OCI-LY1 (cell line): ENCODE data around the gene RC3H2.

Source experiments
- H2AFZ ChIP-seq: fragments of 200-600 bp; sonication (generic), shearing (Covaris generic); 2 replicates; pipeline ENCODE4 v1.6.0; 2014; ENCODE audit warnings: antibody characterized with exemption, mild to moderate bottlenecking, low read length
- H3F3A ChIP-seq: fragments of 200-600 bp; sonication (generic), shearing (Covaris generic); 2 replicates; pipeline ENCODE4 v1.6.0; 2014; ENCODE audit warnings: mild to moderate bottlenecking, antibody characterized with exemption, low read length, moderate library complexity; ENCODE audit not compliant: insufficient read depth
- H3K27ac ChIP-seq: fragments of 200-600 bp; sonication (generic); 2 replicates; pipeline ENCODE4 v1.5.1; 2014; ENCODE audit warnings: low read length, mixed run types, mild to moderate bottlenecking, low read depth; ENCODE audit not compliant: poor library complexity, severe bottlenecking
- H3K27me3 ChIP-seq: fragments of 200-600 bp; sonication (generic); 2 replicates; pipeline ENCODE4 v1.6.0; 2014; ENCODE audit warnings: antibody characterized with exemption, mild to moderate bottlenecking, low read length, moderate library complexity; ENCODE audit not compliant: insufficient read depth
- H3K36me3 ChIP-seq: fragments of 200-600 bp; sonication (generic); 2 replicates; pipeline ENCODE4 v1.6.1; 2014; ENCODE audit warnings: mild to moderate bottlenecking, antibody characterized with exemption, low read length, moderate library complexity, mixed read lengths; ENCODE audit not compliant: insufficient read depth
- H3K4me1 ChIP-seq: fragments of 200-600 bp; sonication (generic); 2 replicates; pipeline ENCODE4 v1.5.1; 2014; ENCODE audit warnings: mild to moderate bottlenecking, low read length, moderate library complexity; ENCODE audit not compliant: insufficient read depth, severe bottlenecking
- H3K4me2 ChIP-seq: fragments of 200-600 bp; sonication (generic), shearing (Covaris generic); 2 replicates; pipeline ENCODE4 v1.6.1; 2014; ENCODE audit warnings: low read length
- H3K4me3 ChIP-seq: fragments of 200-600 bp; sonication (generic); 2 replicates; pipeline ENCODE4 v1.5.1; 2014; ENCODE audit warnings: low read length, low read depth, mild to moderate bottlenecking, mixed read lengths; ENCODE audit not compliant: poor library complexity, severe bottlenecking
- H3K79me2 ChIP-seq: fragments of 200-600 bp; shearing (Covaris generic); 2 replicates; pipeline ENCODE4 v1.6.1; 2016; ENCODE audit warnings: mixed run types, low read length, mixed read lengths; ENCODE audit not compliant: insufficient read depth
- H3K9ac ChIP-seq: fragments of 200-600 bp; sonication (generic), shearing (Covaris generic); 2 replicates; pipeline ENCODE4 v1.6.1; 2014; ENCODE audit warnings: mild to moderate bottlenecking, low read length, mixed read lengths
- H3K9me2 ChIP-seq: fragments of 200-600 bp; sonication (generic), shearing (Covaris generic); 2 replicates; pipeline ENCODE4 v1.6.1; 2014; ENCODE audit warnings: low read depth, mild to moderate bottlenecking, low read length, mixed read lengths
- H3K9me3 ChIP-seq: fragments of 200-600 bp; shearing (Covaris generic); 2 replicates; pipeline ENCODE4 v1.6.1; 2014; ENCODE audit warnings: low read length, mixed read lengths
- H4K20me1 ChIP-seq: fragments of 200-600 bp; sonication (generic), shearing (Covaris generic); 2 replicates; pipeline ENCODE4 v1.6.0; 2016; ENCODE audit warnings: mild to moderate bottlenecking, low read length; ENCODE audit not compliant: insufficient read depth
- CTCF ChIP-seq: fragments of 200-600 bp; sonication (generic), shearing (Covaris generic); IDR thresholded peaks from 2 replicates; pipeline ENCODE4 v1.5.1; 2017; ENCODE audit warnings: mild to moderate bottlenecking, antibody characterized with exemption, low read length, moderate library complexity, mixed read lengths
- EZH2 ChIP-seq: fragments of 200-600 bp; sonication (generic), shearing (Covaris generic); IDR thresholded peaks from 2 replicates; pipeline ENCODE4 v1.8.0; 2017; ENCODE audit warnings: borderline replicate concordance, mixed run types, mild to moderate bottlenecking, antibody characterized with exemption, low read length, moderate library complexity, mixed read lengths

RC3H2 gene

DNA sequence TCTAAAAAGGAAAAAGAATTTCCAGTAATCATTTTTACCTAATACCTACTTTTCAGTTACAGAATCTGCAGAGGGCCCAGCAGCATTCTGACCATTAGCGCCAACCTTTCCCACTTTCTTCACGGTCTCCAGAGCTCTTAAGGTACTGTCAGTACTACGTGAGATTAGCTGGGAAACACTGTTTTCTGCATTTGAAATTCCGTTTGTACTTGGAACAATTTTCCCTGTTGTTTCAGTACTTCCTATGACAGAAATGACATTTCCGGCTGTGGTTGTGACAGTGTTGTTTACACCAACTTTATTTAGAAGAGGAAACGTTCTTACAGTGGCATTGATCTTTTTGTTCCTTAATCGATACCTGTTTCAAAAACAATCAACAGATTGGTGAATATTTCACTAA lies 39.9 kb downstream of the RC3H2 start:
- Histone ChIP-seq H3K36me3 (peaks cover 59% of the 10 kb centered on the region), H3K79me2 (no peaks in the 10 kb centered on the region)
- no peak for TF ChIP-seq CTCF
- no peak for TF ChIP-seq EZH2

DNA sequence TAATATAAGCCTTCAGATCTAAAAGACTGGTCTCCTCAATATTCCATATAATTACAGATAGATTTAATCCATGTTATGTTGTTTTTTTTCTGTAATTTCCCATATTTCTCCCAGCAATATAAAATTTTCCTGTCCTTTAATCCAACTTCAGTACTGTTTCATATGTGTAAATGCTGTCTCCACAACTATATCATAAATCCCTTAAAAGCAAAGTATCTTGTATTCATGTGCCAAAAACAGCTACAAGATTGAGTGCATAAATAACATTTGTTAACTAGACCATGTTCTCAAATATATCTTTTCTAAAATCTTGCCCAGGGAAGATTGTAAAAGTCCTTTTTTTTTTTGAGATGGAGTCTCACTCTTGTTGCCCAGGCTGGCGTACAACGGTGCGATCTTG lies 41.8 kb downstream of the RC3H2 start:
- no peaks in the 10 kb centered on the region for H3K4me1 ChIP-seq
- H3F3A ChIP-seq, result no peaks in the 10 kb centered on the region
- H4K20me1 ChIP-seq, result no peaks in the 10 kb centered on the region
- H3K9me2 ChIP-seq, result no peaks in the 10 kb centered on the region
- H3K27me3 ChIP-seq, result no peaks in the 10 kb centered on the region
- H3K79me2 ChIP-seq, result no peaks in the 10 kb centered on the region
- no peak overlapping the region for H3K27ac ChIP-seq
- H3K36me3 ChIP-seq, result peaks cover 62% of the 10 kb centered on the region
- no peak overlapping the region for H3K9ac ChIP-seq
- H3K9me3 ChIP-seq, result no peaks in the 10 kb centered on the region
- no peak overlapping the region for H3K4me3 ChIP-seq
- no peak for TF ChIP-seq EZH2
- TF ChIP-seq CTCF, result no peak
- H3K4me2 ChIP-seq, result no peak overlapping the region
- H2AFZ ChIP-seq, result no peak overlapping the region

More for the DNA sequence above, 39.9 kb downstream of the RC3H2 start:
- no peak overlapping the region for H3K4me3 ChIP-seq
- H2AFZ ChIP-seq, result no peak overlapping the region
- no peak overlapping the region for H3K9ac ChIP-seq
- no peak overlapping the region for H3K27ac ChIP-seq
- no peaks in the 10 kb centered on the region for H3K4me1 ChIP-seq
- no peak overlapping the region for H3K4me2 ChIP-seq
- H3K9me3 ChIP-seq, result no peaks in the 10 kb centered on the region
- H3F3A ChIP-seq, result no peaks in the 10 kb centered on the region
- no peaks in the 10 kb centered on the region for H3K27me3 ChIP-seq
- H3K9me2 ChIP-seq, result no peaks in the 10 kb centered on the region
- no peaks in the 10 kb centered on the region for H4K20me1 ChIP-seq

DNA sequence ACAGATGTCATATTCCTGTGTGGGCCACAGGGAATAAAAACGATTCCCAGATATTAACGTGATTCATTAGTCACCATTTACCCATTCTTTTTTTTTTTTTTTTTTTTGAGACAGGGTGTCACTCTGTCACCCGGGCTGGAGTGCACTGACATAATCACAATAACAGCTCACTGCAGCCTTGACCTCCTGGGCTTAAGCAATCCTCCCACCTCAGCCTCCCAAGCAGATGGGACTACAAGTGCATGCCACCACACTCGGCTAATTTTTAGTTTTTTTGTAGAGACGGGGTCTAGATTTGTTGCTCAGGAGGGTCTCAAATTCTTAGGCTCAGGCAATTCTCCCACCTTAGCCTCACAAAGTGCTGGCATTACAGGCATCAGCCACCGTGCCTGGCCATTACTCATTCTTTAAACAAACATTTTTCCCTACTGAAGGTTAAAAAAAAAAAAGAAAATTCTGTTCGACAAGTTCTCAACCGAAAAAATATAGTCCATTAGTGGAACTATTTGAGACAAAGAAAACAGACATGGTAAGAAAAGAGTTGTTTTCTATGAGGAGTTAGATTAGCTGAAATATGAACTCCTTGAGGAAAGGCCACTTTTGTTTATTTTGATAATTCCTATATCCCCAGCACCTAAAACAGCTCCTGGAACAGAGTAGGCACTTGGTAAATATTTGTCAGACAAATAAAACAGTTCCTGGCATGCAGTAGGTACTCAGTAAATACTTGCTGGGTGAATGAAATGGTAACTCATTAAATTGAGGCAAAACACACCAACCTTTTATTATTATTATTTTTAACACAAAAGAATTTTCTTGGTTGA lies 44.6 kb downstream of the RC3H2 start:
- no peak overlapping the region for H3K4me2 ChIP-seq

More for the DNA sequence above, 44.6 kb downstream of the RC3H2 start:
- Histone ChIP-seq H3K9me3 (no peaks in the 10 kb centered on the region), H3K27ac (no peak overlapping the region), H3K36me3 (peaks cover 86% of the 10 kb centered on the region), H3K4me3 (no peak overlapping the region), H3F3A (no peaks in the 10 kb centered on the region), H4K20me1 (no peaks in the 10 kb centered on the region), H2AFZ (no peak overlapping the region), H3K27me3 (no peaks in the 10 kb centered on the region), H3K4me1 (no peaks in the 10 kb centered on the region), H3K9ac (no peak overlapping the region), H3K9me2 (no peaks in the 10 kb centered on the region), H3K79me2 (no peaks in the 10 kb centered on the region)
- TF ChIP-seq EZH2, result no peak
- no peak for TF ChIP-seq CTCF
